Measurements from ENCODE around the gene KCNK17. TPM values are rescaled to one million over a fixed set of nuclear protein-coding genes. Genes with fewer than 3 reads are reported as not detected.
A peak's percentile ranks its signal among the peaks of the same experiment; 100 is the strongest.

Gene KCNK17
- polyA plus RNA-seq, 1 donor, result not detected

DNA sequence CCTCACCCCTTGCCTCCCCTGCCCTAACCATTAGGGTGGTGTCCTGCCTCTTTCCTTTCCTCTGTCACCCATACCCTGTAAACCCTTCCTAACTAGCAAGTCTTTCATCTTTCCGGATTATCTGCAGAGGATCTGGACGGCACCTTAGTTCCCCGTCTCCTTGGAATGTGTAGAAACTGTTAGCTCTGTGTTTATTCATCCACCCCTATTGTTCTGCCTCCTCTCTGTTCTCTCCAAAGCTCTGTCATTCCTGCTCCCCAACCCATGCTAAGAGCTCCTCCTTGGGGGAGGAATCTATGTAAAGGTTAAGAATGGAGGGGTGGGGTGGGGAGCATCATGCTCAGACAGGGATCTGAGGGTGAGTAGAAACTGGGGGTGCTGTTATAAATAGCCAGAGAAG lies 45.5 kb downstream of the KCNK17 start:
- no peak for DNase-seq

DNA sequence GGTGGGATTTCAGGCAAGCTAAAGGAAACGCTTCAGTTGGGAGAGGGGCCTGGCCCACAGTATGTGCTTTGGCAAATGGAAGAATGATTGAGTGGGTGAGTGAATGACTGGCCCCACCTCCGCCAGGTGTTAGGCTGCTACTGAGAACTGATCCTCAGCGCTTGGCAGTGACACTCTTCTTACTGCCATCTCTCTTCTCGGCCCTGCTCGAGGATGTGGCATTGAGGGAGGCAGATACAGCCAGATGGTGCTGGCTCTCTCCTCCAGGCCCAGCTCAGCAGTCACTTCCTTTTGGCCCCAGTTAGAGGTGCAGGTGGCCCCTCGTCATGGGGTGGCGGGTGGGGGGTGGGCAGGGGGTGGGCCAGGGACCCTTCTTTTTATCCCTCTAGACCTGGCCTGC lies 46.0 kb downstream of the KCNK17 start:
- DNase-seq, result no peak

GRCh38 chr6:39266782-39267355 lies 47.4 kb downstream of the KCNK17 start:
- no peak for DNase-seq

DNA sequence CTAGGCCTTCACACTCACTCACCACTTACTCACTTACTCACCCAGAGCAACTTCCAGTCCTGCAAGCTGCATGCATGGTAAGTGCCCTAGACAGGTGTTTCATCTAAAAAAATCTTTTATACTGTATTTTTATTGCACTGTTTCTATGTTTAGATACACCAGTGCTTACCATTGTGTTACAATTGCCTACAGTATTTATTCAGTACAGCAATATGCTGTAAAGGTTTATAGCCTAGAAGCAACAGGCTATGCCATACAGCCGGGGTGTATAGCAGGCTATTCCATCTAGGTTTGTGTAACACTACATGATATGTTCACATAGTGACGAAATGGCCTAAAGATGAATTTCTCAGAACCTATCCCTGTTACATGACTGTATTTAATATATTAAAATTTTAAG lies 47.8 kb downstream of the KCNK17 start:
- DNase-seq, result no peak

GRCh38 chr6:39263303-39264037 lies 50.7 kb downstream of the KCNK17 start:
- no peak for DNase-seq

DNA sequence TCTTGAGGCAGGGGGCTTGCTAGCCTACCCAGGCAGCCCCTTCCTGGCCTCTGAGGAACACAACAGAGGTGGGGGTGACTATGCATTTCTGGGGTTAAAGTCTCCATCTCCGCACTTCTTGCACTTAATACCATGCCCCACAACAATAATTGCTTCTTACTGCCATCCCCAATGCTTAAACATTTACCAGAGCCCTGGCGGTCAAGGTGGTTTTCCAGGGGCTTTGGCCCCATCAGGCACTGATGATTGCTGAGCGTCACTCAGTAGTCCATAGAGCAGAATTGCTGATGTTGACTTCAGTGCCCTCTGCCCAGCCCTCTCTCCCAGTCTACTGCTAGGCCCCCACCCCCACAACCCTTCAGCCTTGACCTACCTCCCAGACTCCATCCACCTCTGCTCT lies 52.5 kb downstream of the KCNK17 start:
- DNase-seq, result no peak

DNA sequence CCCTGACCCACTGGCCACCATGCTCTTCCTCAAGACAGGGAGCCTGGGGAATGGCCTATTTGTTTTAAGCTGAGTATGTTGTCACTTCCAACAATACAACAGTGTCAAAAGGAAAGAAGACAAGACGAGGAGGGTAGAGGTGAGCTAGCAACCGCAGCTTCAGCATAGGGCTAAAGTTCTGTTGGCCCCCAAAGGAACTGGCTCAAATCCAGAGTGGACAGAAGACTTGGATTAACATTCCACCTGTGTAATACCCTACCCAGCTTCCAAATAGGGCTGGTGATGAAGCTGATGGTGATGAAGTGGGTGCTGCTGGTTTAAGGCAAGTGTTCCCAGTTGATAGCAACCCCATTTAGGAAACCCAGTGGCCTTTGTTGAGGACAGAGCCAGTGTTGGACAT lies 53.3 kb downstream of the KCNK17 start:
- no peak for DNase-seq

DNA sequence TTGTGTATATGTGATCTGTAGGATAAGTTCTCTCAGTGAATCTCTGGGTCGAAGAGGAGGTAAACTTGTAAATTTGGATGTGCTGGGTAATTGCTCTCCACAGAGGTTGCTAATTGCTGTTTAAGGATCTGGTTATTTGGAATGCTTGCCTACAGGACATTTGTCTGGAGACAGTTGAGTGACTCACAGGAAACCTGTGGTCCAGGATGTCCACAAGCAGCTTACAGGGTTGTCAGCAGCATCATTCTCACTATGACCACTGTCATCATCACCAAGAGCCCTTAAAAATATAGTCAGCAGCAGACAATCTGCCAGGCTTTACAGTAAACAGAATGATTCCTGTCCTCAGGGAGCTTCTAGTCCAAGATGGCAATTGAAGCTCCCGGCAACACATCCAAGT lies 53.8 kb downstream of the KCNK17 start:
- DNase-seq, result no peak

- no peak for DNase-seq
Measured at GRCh38 chr6:39256294-39256940, 57.8 kb downstream of the KCNK17 start.

DNA sequence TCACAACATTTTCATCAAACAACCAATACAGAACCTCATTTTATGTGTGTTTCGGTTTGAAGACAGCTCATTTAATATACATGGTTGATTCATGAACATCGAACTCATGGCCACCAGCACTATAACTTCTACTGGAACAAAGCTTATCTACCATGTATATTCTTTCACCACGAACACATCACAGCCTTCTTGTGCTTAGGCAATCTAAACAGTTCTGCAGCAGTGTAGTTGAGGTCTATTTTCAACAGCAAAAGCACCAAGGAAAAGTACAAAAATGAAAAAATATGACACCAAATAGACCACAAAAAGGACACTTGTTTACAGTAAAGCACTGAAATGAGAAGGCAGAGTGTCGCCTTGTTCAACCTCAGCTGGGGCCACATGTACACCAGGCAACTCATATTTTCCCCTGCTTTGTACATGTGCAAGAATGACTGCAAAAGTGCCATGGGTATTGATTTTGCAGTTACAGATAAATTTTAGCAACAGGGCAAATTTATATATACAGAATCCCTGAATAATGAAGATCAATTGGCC lies 59.2 kb downstream of the KCNK17 start:
- no peak for DNase-seq

DNA sequence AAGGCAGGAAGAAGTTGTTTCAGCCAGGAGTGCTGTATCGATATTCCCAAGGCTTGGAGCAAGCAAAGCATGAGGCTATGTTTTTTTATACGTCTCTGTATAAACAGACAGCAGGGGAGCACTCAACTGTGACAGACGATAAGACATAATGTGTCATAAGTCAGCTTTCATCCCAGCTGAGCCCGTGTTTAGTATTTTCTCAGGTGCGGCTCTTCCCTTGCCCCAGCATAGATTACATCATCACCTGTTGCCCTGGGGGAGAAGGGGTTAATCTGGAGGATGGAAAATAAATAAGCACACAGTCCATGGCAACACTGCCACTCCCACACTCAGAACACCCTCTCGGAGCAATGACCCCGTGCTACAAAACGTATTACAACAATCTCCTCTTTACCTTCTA lies 62.8 kb downstream of the KCNK17 start:
- peak; percentile 65 for DNase-seq

DNA sequence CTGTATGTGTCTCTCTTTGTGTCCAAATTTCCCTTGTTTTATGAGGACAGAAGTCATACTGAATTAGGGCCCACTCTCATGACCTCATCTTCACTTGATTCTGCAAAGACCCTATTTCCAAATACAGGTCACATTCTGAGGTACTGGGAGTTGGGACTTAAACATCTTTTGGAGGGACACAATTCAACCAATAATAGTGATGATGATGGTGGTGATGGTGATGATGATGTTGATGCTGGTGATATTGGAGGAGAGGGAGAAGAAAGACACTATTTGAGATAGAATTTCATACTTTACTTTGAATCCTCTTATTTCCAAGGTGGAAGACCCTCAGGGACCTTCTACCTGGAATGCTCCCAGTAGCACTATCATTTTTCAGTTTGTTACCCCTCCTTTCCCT lies 63.7 kb downstream of the KCNK17 start:
- no peak for DNase-seq

DNA sequence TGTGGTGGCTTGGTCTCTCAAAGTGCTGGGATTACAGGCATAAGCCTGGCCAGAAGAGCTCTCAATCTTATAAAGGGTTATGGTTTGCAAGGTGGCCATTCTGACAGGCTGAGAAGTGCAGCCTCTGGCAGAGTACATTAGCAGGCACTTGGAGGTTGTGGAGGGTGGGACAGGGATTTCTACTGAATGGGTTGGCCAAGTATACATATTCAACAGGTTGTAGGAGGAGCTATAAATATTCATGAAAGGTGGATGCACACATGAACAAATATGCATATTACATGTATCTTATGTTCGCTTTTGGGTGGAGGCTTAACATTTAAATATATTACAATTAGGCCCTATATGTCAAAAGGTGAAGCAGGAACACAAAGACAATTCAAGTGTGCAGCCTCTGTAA lies 64.9 kb downstream of the KCNK17 start:
- no peak for DNase-seq

Other genes starting within 250 kb of the KCNK17 start
- 20.9 TPM for gene SAYSD1, start 199.2 kb downstream of the KCNK17 start, polyA plus RNA-seq (ENCODE audit: insufficient read length)
- gene KCNK5, start 84.9 kb downstream of the KCNK17 start, polyA plus RNA-seq (ENCODE audit: insufficient read length), result 9.6 TPM
- gene KCNK16, start 8.3 kb upstream of the KCNK17 start, polyA plus RNA-seq (ENCODE audit: insufficient read length), result not detected

Measured in left kidney (tissue), 2 donors.